HCT116 (cell line): ENCODE measurements around the gene CALML3. TPM values are rescaled to one million over a fixed set of nuclear protein-coding genes. Genes with fewer than 3 reads are reported as not detected.

ENCODE experiments used
- ATAC-seq: fragments of 200-7000 bp; cut with Tn5 transposase; 2 replicates; pipeline ENCODE4 v1.9.1; 2020; ENCODE audit warnings: mild to moderate bottlenecking, moderate library complexity
- BruUV-seq: library from RNA; stranded (reverse); fragments of 400-500 nt; replicated peaks from 2 replicates; lab custom pipeline; 2021; lab: Mats Ljungman, UMichigan
- CTCF ChIA-PET: fragments of 300-600 bp; sonication (Branson Sonifier 250); formaldehyde crosslinking; loops from one replicate; lab custom pipeline; 2021; ENCODE audit warnings: antibody characterized with exemption; lab: Charles Lee
- POLR2A ChIA-PET: fragments of 300-600, 350-600 bp; sonication (Branson Sonifier 250); formaldehyde crosslinking; loops from one replicate; lab custom pipeline; 2021; ENCODE audit warnings: antibody characterized with exemption; lab: Charles Lee
- RAD21 ChIA-PET, 2 experiments: fragments of 300-600 bp; sonication (Branson Sonifier 250); formaldehyde crosslinking; loops; one replicate each; lab custom pipeline; 2023; ENCODE audit warnings: low total read pairs in 2 of 2; ENCODE audit not compliant: uncharacterized antibody in 2 of 2, unreplicated experiment in 2 of 2, low non-redundant PET in 1 of 2; lab: Charles Lee
- DNase-seq: peaks from one replicate; pipeline ENCODE4 v3.0.0-alpha.2; 2010; ENCODE audit warnings: low read depth, low spot score
- H2AFZ ChIP-seq: fragments of 200-600 bp; shearing (Covaris generic), sonication (generic); 2 replicates; pipeline ENCODE4 v1.6.1; 2017; ENCODE audit warnings: low read depth, mixed run types, mixed read lengths, antibody characterized with exemption, low read length; ENCODE audit not compliant: poor library complexity, severe bottlenecking
- H3K27ac ChIP-seq: 2 replicates; pipeline ENCODE4 v1.5.1; 2012; ENCODE audit warnings: low read depth, low read length
- H3K27me3 ChIP-seq: fragments of 200-600 bp; sonication (generic); 2 replicates; pipeline ENCODE4 v1.6.1; 2016; ENCODE audit warnings: mixed run types, low read length, mixed read lengths; ENCODE audit not compliant: insufficient read depth
- H3K36me3 ChIP-seq, 2 experiments: fragments of 200-500 bp in 1 of 2; fragments of 200-600 bp in 1 of 2; sonication (Bioruptor generic) in 1 of 2; sonication (generic) in 1 of 2; 2 replicates each; pipeline versions ENCODE4 v1.5.1 to v1.6.1; 2014 to 2016; ENCODE audit warnings: low read length in 2 of 2, inconsistent platforms in 1 of 2, mixed read lengths in 1 of 2, mixed run types in 1 of 2; ENCODE audit not compliant: insufficient read depth in 2 of 2, control insufficient read depth in 1 of 2
- H3K4me1 ChIP-seq, 2 experiments: fragments of 200-600 bp in 1 of 2; sonication (generic) in 1 of 2; 2 replicates each; pipeline versions ENCODE4 v1.5.1 to v1.6.1; 2012 to 2017; ENCODE audit warnings: low read length in 2 of 2, inconsistent platforms in 1 of 2, mild to moderate bottlenecking in 1 of 2, mixed read lengths in 1 of 2, mixed run types in 1 of 2, moderate library complexity in 1 of 2; ENCODE audit not compliant: insufficient read depth in 2 of 2, control insufficient read depth in 1 of 2
- H3K4me2 ChIP-seq: fragments of 200-600 bp; sonication (generic); 2 replicates; pipeline ENCODE4 v1.6.1; 2017; ENCODE audit warnings: mixed run types, low read length, mixed read lengths
- H3K4me3 ChIP-seq, 2 experiments: fragments of 200-600 bp in 1 of 2; sonication (generic) in 1 of 2; replicated peaks in 1 of 2; 2 replicates each; pipeline ENCODE4 v1.5.1; 2011 to 2016; ENCODE audit warnings: low read length in 2 of 2, control low read depth in 1 of 2, low read depth in 1 of 2, mild to moderate bottlenecking in 1 of 2, mixed read lengths in 1 of 2, mixed run types in 1 of 2
- H3K79me2 ChIP-seq: fragments of 200-600 bp; sonication (generic); 2 replicates; pipeline ENCODE4 v1.6.1; 2017; ENCODE audit warnings: mild to moderate bottlenecking, mixed run types, low read length, moderate library complexity, mixed read lengths; ENCODE audit not compliant: insufficient read depth
- H3K9ac ChIP-seq: fragments of 200-600 bp; sonication (generic); 2 replicates; pipeline ENCODE4 v1.6.1; 2016; ENCODE audit warnings: low read length, mixed read lengths
- H3K9me2 ChIP-seq: fragments of 200-600 bp; sonication (generic), shearing (Covaris generic); 2 replicates; pipeline ENCODE4 v1.6.1; 2017; ENCODE audit warnings: mixed run types, mild to moderate bottlenecking, moderate library complexity; ENCODE audit not compliant: insufficient read depth
- H3K9me3 ChIP-seq, 2 experiments: fragments of 200-500 bp in 1 of 2; fragments of 200-600 bp in 1 of 2; sonication (Bioruptor generic) in 1 of 2; sonication (generic) in 1 of 2; 2 replicates each; pipeline ENCODE4 v1.6.1; 2014 to 2017; ENCODE audit warnings: low read length in 2 of 2, mixed read lengths in 2 of 2, inconsistent platforms in 1 of 2, low read depth in 1 of 2, mild to moderate bottlenecking in 1 of 2, mixed run types in 1 of 2, moderate library complexity in 1 of 2; ENCODE audit not compliant: control insufficient read depth in 1 of 2, insufficient read depth in 1 of 2
- H4K20me1 ChIP-seq: fragments of 200-600 bp; sonication (generic), shearing (Covaris generic); 2 replicates; pipeline ENCODE4 v1.6.1; 2017; ENCODE audit warnings: mixed run types, mild to moderate bottlenecking, moderate library complexity; ENCODE audit not compliant: insufficient read depth
- CEBPB ChIP-seq: IDR thresholded peaks from 2 replicates; pipeline ENCODE4 v1.6.1; 2012; ENCODE audit warnings: low read depth
- EGR1 ChIP-seq: IDR thresholded peaks from 2 replicates; pipeline ENCODE4 v1.6.1; 2012; ENCODE audit warnings: low read depth
- ELF1 ChIP-seq: IDR thresholded peaks from 2 replicates; pipeline ENCODE4 v1.6.1; 2012; ENCODE audit warnings: low read depth, borderline replicate concordance
- EZH2 ChIP-seq: fragments of 200-600 bp; sonication (generic); IDR thresholded peaks from 2 replicates; pipeline ENCODE4 v1.6.1; 2017; ENCODE audit warnings: antibody characterized with exemption, mixed run types
- EZH2phosphoT487 ChIP-seq: fragments of 200-600 bp; IDR thresholded peaks from 2 replicates; pipeline ENCODE4 v1.6.1; 2018; ENCODE audit warnings: antibody characterized with exemption, borderline replicate concordance
- RAD21 ChIP-seq: IDR thresholded peaks from 2 replicates; pipeline ENCODE4 v1.6.1; 2012; ENCODE audit warnings: low read depth, mild to moderate bottlenecking
- SIN3A ChIP-seq: IDR thresholded peaks from 2 replicates; pipeline ENCODE4 v1.6.1; 2012; ENCODE audit warnings: low read depth
- SP1 ChIP-seq: IDR thresholded peaks from 2 replicates; pipeline ENCODE4 v1.6.1; 2012; ENCODE audit warnings: low read depth
- YY1 ChIP-seq: IDR thresholded peaks from 2 replicates; pipeline ENCODE4 v1.6.1; 2011; ENCODE audit warnings: low read length, low read depth, moderate library complexity, mild to moderate bottlenecking; ENCODE audit not compliant: insufficient replicate concordance; ENCODE audit errors: extremely low read depth
- ZFX ChIP-seq: fragments of 450-650 bp; IDR thresholded peaks from 2 replicates; pipeline ENCODE4 v1.6.1; 2017
- intact Hi-C: fragments of 100-400 bp; cut with micrococcal nuclease; formaldehyde crosslinking; loops from 2 replicates; pipeline ENCODE4 v1.10.0; 2022
- total RNA-seq: library from RNA; stranded (reverse); gene quantifications from one replicate; pipeline ENCODE4 v1.2.1, GENCODE V29; 2021; ENCODE audit not compliant: unreplicated experiment
- TF ChIP-seq, protein P1 (sequence below): IDR thresholded peaks from 2 replicates; pipeline ENCODE4 v1.6.1; 2012; ENCODE audit warnings: low read depth

The CALML3 gene
- total RNA-seq, 1 experiment from 2014 or later = not detected

DNA sequence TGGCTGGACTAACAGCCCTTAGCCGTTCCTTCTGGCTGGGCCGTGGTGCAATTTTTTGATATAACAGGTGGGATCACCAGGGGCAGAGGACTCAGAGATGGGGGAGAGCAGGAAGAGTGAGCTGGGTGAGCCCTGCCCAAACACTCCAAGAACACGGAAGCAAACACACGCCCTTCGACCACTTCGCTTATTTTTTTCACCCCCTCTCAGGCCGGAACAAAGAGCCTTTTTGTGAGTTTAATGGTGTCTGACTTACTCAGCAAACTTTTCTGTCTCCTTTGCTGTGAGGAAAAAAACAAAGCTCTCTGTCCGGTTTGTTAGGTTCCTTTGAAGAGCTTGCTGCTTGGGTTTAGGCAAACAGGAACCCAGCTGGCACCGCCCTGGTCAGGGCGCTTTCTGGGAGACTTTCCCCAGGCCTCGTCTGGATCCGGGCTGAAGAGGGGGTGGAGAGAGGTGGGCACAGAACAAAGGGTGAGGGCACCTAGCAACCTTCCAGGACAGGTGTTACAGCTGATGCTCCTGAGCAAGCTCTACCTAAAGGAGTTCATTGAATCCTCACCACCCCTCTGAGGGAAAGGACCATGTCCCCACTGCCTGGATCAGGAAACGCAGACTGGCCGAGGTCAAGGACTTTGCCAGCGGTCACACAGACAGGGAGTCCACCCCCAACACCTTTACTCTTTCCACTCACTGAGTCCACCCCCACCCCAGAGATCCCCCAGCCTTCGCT, 23.3 kb downstream of the CALML3 start:
- peak overlapping the region; percentile 29 to 44 for H3K4me3 ChIP-seq
- ATAC-seq = peak; percentile 33

DNA sequence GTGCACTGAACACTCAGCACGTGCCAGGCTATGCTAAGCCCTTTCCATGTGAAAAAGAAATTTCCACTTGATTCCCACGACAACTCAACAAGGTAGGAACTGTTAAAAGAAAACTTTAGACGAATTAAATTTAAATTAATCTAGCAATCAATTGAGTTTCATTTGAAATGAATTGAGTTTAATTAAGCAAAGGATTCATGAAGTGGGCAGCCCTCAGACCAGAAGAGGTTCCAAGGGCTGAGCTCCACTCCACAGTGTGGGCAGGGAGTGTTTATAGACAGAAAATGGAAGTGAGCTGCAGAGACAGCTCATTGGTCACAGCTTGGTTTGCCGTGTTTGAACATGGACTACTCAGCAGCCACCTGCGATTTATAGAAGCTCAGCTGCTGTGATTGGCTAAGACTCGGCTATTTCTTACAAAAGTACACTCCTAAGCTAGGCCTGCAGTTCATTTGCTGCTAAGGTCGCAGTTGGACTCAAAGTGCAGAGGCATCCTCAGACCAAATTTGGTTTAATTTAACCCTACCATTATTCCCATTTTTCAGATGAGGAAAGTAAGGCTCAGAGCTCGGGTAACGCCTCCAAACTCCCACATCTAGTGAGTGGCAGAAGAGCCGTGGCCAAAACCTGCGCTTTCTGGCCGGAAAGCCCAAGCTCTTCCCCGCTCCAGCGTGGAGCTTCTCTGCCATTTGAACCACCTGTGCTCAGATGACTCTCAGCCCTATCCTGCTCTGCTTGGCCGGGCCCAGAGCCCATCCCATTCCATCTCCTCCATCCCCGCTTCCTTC, 24.9 kb downstream of the CALML3 start:
- Histone ChIP-seq H3K4me2 (peak overlapping the region; percentile 82), H3K9me3 (no peaks in the 10 kb centered on the region), H3K4me3 (no peak overlapping the region), H2AFZ (no peak overlapping the region), H3K27me3 (no peaks in the 10 kb centered on the region), H3K9me2 (no peaks in the 10 kb centered on the region), H3K79me2 (no peaks in the 10 kb centered on the region), H3K36me3 (no peaks in the 10 kb centered on the region), H3K9ac (no peak overlapping the region), H3K4me1 (peaks cover 44 to 70% of the 10 kb centered on the region in 2 experiments), H3K27ac (no peak overlapping the region), H4K20me1 (no peaks in the 10 kb centered on the region)
- POLR2A ChIA-PET = interaction anchor here (1.0 kb wide), 1 partner anchor 83 kb away, joined by 3 read pairs; no protein-coding TSS in a partner anchor
- intact Hi-C loops = loop anchor here (5.0 kb wide), 1 partner anchor 102 kb away; no protein-coding TSS in a partner anchor
- no peak for ATAC-seq
- no peak for DNase-seq
- RAD21 ChIA-PET = no interaction called here
- CTCF ChIA-PET = interaction anchor here (1.5 kb wide), 1 partner anchor 73 kb away, joined by 7 read pairs; no protein-coding TSS in a partner anchor
- no TSS peak for BruUV-seq
- TF ChIP-seq CEBPB (no peak), EGR1 (no peak), ZFX (no peak), YY1 (no peak), ELF1 (no peak), RAD21 (no peak), EZH2 (no peak), EZH2phosphoT487 (no peak)
- TF ChIP-seq, protein P1, sequence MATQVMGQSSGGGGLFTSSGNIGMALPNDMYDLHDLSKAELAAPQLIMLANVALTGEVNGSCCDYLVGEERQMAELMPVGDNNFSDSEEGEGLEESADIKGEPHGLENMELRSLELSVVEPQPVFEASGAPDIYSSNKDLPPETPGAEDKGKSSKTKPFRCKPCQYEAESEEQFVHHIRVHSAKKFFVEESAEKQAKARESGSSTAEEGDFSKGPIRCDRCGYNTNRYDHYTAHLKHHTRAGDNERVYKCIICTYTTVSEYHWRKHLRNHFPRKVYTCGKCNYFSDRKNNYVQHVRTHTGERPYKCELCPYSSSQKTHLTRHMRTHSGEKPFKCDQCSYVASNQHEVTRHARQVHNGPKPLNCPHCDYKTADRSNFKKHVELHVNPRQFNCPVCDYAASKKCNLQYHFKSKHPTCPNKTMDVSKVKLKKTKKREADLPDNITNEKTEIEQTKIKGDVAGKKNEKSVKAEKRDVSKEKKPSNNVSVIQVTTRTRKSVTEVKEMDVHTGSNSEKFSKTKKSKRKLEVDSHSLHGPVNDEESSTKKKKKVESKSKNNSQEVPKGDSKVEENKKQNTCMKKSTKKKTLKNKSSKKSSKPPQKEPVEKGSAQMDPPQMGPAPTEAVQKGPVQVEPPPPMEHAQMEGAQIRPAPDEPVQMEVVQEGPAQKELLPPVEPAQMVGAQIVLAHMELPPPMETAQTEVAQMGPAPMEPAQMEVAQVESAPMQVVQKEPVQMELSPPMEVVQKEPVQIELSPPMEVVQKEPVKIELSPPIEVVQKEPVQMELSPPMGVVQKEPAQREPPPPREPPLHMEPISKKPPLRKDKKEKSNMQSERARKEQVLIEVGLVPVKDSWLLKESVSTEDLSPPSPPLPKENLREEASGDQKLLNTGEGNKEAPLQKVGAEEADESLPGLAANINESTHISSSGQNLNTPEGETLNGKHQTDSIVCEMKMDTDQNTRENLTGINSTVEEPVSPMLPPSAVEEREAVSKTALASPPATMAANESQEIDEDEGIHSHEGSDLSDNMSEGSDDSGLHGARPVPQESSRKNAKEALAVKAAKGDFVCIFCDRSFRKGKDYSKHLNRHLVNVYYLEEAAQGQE = no peak

More for the DNA sequence above, 23.3 kb downstream of the CALML3 start:
- 0 out of 4 replicates have a peak, but pooled peaks cover 0 to 5% of the 10 kb centered on the region in 2 experiments for H3K9me3 ChIP-seq
- RAD21 ChIA-PET = interaction anchor here in 1 of 2 experiments (0.8 kb wide), 1 partner anchor 75 kb away, joined by 4 read pairs; no protein-coding TSS in a partner anchor
- TSS peak; percentile 69 for BruUV-seq
- H3K4me1 ChIP-seq = peaks cover 44 to 70% of the 10 kb centered on the region in 2 experiments
- H3K36me3 ChIP-seq = no peaks in the 10 kb centered on the region
- no peaks in the 10 kb centered on the region for H4K20me1 ChIP-seq
- no peaks in the 10 kb centered on the region for H3K79me2 ChIP-seq
- CTCF ChIA-PET = interaction anchor here (1.1 to 1.5 kb wide), 2 partner anchors 75 to 106 kb away, joined by 4 to 7 read pairs; no protein-coding TSS in a partner anchor
- no peaks in the 10 kb centered on the region for H3K9me2 ChIP-seq
- intact Hi-C loops = loop anchor here (5.0 kb wide), 1 partner anchor 101 kb away; no protein-coding TSS in a partner anchor
- POLR2A ChIA-PET = interaction anchor here (0.8 to 1.0 kb wide), 2 partner anchors 81 to 105 kb away, joined by 3 read pairs; no protein-coding TSS in a partner anchor
- peak; percentile 17 for TF ChIP-seq YY1
- TF ChIP-seq SP1 = peak; percentile 52
- TF ChIP-seq SIN3A = no peak
- H2AFZ ChIP-seq = peak overlapping the region; percentile 91
- H3K4me2 ChIP-seq = peak overlapping the region; percentile 82
- H3K27ac ChIP-seq = peak overlapping the region; percentile 67
- DNase-seq = peak; percentile 66
- peak overlapping the region; percentile 58 for H3K9ac ChIP-seq
- no peaks in the 10 kb centered on the region for H3K27me3 ChIP-seq
